ENCODE results near the gene TRIM15.

GRCh38 chr6:30178837-30179236 is 15.5 kb downstream of the TRIM15 start:
- TF ChIP-seq CTCF (IDR thresholded peaks at IDR 0.05; ENCODE audit: insufficient read depth, low read length) (no peak), POLR2AphosphoS5 (IDR thresholded peaks at IDR 0.05; ENCODE audit: low read depth) (no peak), GABPA (IDR thresholded peaks at IDR 0.05; ENCODE audit: low read depth) (no peak), SPI1 (IDR thresholded peaks at IDR 0.05; ENCODE audit: borderline replicate concordance, low read depth) (no peak)
- TF ChIP-seq, protein P1, sequence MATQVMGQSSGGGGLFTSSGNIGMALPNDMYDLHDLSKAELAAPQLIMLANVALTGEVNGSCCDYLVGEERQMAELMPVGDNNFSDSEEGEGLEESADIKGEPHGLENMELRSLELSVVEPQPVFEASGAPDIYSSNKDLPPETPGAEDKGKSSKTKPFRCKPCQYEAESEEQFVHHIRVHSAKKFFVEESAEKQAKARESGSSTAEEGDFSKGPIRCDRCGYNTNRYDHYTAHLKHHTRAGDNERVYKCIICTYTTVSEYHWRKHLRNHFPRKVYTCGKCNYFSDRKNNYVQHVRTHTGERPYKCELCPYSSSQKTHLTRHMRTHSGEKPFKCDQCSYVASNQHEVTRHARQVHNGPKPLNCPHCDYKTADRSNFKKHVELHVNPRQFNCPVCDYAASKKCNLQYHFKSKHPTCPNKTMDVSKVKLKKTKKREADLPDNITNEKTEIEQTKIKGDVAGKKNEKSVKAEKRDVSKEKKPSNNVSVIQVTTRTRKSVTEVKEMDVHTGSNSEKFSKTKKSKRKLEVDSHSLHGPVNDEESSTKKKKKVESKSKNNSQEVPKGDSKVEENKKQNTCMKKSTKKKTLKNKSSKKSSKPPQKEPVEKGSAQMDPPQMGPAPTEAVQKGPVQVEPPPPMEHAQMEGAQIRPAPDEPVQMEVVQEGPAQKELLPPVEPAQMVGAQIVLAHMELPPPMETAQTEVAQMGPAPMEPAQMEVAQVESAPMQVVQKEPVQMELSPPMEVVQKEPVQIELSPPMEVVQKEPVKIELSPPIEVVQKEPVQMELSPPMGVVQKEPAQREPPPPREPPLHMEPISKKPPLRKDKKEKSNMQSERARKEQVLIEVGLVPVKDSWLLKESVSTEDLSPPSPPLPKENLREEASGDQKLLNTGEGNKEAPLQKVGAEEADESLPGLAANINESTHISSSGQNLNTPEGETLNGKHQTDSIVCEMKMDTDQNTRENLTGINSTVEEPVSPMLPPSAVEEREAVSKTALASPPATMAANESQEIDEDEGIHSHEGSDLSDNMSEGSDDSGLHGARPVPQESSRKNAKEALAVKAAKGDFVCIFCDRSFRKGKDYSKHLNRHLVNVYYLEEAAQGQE (IDR thresholded peaks at IDR 0.05; ENCODE audit: insufficient replicate concordance, low read depth), result no peak

Measured in HL-60 (cell line).